Raji (cell line): ENCODE data around the gene AP3B1.

Source experiments
- POLR2A ChIP-seq: IDR thresholded peaks from 2 replicates; pipeline ENCODE4 v1.6.1; 2011; ENCODE audit warnings: low read depth, low read length, control low read depth; ENCODE audit not compliant: insufficient read depth

Gene AP3B1

DNA sequence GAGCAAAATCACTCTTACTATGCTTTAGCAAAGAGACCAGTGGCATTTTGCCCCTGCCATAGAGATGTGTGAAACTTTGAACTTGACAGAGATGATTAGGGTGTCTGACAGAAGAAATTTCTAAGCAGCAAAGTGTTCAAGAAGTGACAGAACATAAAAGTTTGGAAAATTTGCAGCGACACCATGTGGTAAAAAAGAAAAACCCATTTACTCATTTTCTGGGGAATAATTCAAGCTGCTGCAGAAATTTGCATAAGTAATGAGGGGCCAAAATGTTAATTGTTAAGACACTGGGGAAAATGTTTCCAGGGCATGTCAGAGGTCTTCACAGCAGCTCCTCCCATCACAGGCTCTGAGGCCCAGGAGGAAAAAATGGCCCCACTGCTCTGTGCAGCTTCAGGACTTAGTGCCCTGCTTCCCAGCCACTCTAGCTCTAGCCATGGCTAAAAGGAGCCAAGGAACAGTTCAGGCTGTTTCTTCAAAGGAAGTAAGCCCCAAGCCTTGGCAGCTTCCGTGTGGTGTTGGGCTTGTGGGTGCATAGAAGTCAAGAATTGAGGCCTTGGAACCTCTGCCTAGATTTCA, 6.1 kb upstream of the AP3B1 start:
- TF ChIP-seq POLR2A = no peak

DNA sequence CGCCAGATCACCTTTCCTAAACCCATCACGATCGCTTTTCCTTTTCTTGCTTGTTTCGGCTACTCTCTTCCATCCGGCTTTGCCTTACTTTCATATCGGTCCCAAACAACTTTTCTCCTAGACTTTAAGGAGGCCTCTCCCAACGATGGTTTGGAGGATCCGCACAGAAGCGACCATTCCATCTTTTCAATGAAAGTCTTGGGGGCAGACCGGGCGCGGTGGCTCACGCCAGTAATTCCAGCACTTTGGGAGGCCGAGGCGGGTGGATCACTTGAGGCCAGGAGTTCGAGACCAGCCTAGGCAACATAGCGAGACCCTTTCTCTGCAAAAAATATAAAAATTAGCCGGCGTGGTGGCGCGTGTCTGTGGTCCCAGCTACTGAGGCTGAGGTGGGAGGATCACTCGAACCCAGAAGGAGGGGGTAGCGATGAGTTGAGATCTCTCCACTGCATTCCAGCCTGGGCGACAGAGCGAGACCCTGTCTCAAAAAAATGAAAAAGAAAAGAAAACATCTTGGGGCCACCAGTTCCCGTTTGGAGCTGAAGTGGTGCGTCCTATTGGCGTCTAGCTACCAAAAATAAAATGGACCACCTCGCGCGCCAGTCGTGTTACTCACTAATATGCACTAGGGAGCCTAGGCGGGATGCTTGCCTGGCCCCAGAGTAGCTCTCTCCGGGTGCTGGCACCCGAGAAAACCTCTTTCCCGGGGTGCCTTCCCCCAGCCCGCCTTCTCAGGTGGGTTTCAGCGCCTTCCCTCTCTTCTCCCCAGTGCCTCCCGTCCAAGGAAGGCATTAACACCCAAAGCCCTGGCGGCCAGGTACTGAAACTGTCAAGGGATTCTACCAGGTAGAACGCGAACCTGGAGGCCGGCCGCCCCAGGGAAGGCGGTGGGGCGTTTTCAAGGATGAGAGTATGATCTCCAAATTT, 800 bp upstream of the AP3B1 start:
- TF ChIP-seq POLR2A = no peak

DNA sequence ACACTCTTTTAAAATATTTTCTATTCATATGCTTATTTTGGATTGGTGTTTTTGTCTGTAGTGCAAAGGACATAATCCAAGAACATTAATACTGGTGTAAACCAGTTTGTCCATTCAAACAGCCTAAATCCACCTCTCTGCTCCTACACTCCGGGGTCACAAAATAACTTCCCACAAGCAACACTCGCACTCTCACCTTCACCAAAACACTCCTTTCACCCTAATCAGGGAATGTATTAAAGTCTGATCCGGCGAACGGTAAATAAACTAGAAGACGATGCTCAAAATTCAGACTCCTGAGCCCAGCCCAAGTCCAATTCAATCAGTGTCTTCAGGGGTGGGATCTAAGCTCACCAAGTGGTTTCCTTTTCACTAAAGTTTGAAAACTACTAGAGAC, 649 bp downstream of the AP3B1 start:
- TF ChIP-seq POLR2A = no peak

DNA sequence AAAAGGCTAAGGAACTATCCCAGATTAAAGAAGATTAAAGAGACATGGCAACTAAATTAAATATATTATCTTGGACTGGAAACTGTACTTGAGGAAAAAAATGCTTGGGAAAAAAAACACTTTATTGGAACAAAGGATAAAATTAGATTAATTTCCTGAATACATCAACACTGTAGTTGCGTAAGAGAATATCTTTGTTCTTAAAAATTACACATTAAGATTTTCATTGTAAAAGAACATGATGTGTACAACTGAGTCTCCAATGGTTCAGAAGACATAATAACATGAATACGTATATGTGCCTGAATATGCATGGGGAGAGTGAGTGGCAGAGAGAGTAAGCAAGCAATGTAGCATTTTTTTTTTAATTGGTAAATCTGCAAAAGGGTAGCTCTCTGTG, 2.8 kb downstream of the AP3B1 start:
- TF ChIP-seq POLR2A = no peak

DNA sequence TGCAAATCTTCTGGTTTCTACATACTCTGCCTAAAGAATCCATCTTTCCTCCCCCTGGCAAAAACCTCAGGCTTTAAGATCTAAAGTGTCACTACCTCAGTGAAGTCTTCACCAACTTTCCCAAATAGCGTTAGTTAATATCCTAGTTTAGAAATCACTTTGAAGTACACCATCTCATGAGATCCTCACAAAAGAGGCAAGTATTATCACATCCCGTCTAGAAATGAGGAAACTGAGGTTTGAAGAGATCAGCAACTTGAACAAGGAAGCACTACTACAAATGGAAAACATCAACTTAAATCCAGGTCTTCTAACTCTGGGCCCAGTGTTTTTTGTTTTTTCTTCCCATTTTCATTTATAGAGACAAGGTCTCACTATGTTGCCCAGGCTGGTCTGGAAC, 4.6 kb downstream of the AP3B1 start:
- TF ChIP-seq POLR2A = no peak

GRCh38 chr5:78288246-78288645, 6.3 kb downstream of the AP3B1 start:
- no peak for TF ChIP-seq POLR2A

DNA sequence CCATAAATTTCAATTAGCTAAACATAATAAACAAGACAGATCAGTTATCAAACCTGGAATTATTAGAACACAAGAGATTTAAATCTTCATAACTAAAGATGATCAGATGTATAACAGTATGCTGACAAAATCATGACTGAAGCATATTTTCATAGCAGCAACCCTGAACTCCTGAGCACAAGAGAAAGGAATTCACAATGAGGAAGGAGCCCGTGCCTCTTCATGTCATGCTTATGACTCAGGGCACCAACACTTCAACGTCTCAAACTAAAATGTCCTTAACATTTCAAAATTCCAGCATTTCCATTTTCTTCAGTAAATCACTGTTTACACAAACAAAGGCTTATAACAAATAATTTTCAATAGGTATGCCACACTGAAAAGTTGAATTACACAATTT, 6.7 kb downstream of the AP3B1 start:
- TF ChIP-seq POLR2A = no peak

GRCh38 chr5:78287169-78287568, 7.3 kb downstream of the AP3B1 start:
- no peak for TF ChIP-seq POLR2A

- TF ChIP-seq POLR2A = no peak
Observed at GRCh38 chr5:78286290-78286689, 8.2 kb downstream of the AP3B1 start.

DNA sequence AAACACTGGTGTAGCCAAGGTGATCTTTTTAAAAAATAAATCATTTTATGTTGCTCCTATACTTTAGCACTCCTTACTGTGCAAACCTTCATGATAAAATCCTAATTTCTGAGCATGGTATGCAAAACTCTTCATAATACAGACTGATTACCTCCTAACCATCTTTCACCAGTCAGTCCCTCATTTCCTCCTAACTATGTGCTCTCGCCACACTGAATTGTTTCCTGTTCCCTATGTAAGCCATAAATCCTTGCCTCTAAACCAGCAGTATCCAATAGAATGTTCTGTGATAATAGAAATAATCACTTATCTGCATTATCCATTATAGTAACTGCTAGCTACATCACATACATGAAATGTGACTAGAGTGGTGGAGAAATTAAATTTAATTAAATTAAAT, 10.7 kb downstream of the AP3B1 start:
- TF ChIP-seq POLR2A = no peak

- no peak for TF ChIP-seq POLR2A
Observed at GRCh38 chr5:78283105-78283504, 11.4 kb downstream of the AP3B1 start.

DNA sequence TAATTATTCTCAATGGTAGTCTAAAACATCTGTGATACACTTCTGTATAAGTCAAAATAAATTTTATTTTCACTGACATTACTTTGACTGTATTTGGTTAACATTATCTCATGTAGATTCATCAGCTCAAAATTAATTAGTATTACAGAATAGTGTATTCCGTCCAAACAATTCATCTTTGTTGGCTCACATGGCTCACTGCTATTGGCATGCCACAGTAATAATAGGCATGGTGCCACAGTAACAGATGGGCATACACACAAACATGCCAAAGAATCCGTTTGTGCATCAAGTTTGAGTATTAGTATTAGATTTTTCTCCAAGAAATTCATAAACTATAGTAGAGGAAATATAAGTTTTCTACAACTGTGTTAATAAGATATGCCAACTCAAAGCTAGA, 14.2 kb downstream of the AP3B1 start:
- TF ChIP-seq POLR2A = no peak

GRCh38 chr5:78279194-78279593, 15.3 kb downstream of the AP3B1 start:
- TF ChIP-seq POLR2A = no peak

GRCh38 chr5:78277715-78278114, 16.8 kb downstream of the AP3B1 start:
- TF ChIP-seq POLR2A = no peak

DNA sequence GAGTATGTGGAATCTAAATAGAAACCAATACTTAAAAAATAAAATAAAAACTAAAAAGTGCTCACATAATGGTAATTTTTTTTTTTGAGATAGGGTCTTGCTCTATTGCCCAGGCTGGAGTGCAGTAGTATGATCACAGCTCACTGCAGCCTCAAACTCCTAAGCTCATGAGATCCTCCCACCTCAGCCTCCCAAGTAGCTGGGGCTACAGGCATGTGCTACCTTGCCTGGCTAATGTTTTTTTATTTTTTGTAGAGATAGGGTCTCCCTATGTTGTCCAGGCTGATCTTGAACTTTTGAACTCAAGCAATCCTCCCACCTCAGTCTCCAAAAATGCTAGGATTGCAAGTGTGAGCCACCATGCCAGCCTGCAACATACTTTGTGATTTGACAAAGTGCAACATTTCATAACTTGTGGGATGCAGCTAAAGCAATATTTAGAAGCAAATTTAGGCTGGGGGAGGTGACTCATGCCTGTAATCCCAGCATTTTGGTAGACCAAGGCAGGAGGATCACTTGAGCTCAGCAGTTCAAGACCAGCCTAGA, 18.4 kb downstream of the AP3B1 start:
- no peak for TF ChIP-seq POLR2A

DNA sequence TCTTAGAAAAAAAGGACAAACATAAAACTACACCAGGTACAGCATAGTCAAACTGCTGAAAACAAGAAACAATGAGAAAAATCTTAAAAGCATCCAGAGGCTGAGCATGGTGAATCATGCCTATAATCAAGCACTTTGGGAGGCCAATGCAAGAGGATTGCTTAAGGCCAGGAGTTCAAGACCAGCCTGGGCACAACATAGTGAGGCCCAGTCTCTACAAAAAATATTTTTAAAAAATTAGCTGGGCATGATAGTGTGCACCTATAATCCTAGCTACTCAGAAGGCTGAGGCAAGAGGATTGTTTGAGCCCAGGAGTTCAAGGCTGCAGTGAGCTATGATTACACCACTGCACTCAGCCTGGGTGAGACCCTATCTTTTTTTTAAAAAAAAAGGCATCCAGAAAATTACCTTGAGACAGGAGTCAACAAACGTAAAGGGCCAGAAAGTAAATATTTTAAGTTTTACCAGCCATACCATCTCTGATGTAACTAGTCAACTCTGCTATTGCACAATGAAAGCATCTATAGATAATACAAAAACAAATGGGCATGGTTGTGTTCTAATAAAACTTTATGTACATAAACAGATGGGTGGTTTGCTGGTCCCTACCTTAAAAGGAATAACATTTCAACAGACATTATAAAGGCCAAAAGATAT, 19.8 kb downstream of the AP3B1 start:
- no peak for TF ChIP-seq POLR2A

DNA sequence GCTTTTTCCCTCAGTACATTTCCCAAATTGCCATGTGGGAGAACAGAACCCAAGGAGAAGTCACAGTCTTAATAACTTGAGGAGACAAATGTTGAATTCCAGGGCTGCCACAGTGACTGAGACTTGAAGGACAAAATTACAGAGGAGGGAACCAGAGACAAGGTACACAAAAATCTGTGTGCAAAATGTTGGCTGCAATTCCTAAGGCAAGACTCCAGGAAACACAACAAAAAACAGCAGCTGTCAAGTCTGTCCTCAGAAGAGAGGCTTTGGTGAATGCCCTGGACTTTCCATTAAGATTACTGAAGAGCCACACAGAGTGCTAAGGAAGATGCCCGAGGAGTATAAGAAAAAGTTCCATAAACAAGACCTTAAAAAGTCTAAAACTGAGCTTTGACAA, 21.1 kb downstream of the AP3B1 start:
- no peak for TF ChIP-seq POLR2A

DNA sequence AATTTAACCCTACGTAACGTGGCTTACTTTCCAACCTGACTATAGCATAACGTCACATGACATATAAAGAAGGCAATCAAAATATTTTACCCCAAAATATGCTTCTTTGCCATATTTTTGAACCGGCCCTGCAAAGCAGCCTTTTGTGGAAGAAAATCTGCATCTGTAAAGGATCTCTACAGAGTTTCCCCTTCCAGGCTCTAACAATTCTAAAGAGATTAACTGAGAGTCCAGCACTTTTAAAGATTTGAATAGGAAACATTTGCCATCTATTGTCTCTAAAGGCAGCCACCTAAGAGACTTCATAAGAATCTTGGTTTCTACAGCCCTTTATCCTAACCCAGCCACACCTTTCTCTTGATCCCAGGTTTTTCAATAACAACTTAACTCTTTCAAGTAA, 22.7 kb downstream of the AP3B1 start:
- no peak for TF ChIP-seq POLR2A
